Right forelimb (tissue), 1 donor: ENCODE measurements around the gene DLGAP1.

Experiments
- DNase-seq: peaks from one replicate; pipeline ENCODE4 v3.0.0-alpha.2; 2018

DLGAP1 gene

DNA sequence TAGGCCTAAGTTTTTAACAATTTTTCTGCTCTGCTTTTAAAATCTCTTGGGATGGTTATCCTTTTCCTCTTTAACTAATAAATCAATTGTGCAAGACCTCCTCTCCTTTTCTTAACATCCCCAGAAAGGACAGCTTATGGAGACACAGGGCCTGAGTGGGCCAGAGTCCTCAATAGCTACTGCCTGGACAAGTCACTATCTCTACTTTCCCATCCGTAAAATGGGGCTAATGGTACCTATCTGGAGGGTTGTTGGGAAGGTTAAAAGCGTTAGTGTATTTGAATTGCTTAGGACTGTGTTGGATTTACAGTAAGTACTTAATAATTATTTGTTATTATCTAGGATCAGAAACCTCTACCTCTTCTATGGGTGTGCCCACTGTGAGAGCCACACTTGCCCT, 945.1 kb downstream of the DLGAP1 start:
- no peak for DNase-seq

DNA sequence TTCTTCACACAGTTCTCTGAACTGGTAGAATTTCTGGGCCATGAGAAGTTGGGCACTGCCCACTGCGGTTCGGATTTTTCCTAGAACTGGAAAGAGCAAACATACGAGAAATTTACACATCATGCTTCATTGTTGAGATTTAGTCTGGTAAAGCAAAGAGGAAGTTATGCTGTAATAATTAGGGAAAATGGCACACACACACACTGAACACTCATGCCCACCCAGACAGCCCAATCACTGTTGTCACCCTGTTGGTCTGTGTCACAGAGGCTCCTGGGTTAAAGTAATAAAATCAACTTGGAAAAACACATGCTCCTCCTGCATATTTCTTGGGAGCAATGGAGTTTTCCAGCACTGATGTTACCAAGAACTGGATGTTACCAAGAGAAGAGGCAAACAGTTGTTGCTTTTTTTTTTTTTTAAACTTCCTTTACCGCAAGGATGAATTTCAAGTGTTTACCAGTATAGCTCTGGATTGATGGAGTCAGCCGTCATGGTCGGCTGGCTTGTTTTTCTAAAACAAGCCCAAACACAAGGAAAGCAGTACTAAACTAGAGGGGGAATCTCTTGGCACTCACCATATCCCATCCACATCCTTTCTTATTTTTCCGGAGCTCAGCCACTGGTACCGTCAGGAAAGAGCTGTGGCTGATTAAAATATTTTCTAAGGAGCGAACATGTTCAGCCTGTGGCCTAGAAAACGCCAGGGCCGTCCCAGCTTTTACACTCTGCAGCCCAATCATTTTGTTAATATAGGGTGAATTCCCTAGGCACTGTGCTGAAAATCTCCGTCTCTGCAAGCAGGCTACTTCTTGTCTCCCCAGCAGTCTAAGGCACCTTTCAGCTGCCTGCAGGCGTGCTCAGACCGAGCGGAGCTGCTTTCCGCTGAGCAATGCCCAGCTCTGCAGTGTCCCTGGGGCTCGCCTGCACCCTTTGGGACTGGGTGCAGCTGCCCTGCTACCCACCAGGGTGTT, 946.2 kb downstream of the DLGAP1 start:
- DNase-seq, result no peak

DNA sequence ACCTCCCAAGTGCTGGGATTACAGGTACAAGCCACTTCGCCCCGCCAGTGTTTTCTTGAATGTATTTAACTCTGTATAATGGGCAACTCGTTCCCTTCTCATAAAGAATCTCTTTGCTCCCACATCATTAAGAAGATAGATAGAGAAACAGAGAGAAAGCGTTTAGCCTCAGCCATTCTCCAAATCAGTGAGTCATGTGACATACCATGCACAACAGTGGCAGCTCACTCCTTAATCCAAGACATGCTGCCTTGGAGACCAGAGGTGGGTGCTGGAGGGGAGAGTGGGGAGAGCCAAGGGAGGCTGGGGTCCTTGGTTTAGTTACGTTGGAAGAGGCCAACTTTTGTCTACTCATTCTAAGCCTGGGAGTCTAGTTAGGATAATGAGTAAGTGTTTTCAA, 950.5 kb downstream of the DLGAP1 start:
- DNase-seq, result no peak

DNA sequence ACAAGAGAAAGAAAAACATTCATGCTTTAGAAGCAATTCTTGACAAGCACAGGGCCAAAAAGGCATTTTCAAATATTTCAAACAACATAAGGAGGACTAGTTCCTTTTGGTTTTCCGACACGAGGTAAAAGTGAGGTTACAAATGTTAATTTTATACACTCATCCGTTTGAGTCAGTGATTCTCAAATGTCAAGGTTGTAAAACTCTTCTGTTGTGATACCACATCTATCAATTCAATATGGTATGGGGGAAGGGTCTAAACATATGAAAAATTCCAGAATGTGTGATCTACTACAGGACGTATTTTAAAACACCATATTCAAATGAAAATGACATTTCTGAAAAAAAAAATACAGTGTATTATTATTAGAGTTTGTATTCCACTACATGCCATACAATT, 952.5 kb downstream of the DLGAP1 start:
- DNase-seq, result no peak

DNA sequence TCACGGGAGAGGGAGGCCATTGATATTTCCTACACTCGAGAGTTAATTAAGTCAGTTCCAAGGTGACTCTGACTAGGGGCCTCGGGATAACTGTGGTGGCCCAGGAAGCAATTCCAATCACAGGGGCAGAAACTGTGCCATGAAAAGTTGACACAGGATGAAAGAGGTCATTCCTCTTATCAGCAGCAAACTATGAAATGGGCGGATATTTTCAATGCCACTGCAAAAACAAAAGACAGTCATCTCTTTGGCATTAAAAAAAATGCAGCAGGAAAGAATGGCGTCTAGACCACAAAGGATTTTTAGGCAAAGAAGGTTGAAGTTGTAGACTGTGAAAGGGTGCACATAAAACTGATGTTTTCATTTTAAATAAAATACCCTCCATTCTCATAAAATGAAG, 955.1 kb downstream of the DLGAP1 start:
- no peak for DNase-seq

DNA sequence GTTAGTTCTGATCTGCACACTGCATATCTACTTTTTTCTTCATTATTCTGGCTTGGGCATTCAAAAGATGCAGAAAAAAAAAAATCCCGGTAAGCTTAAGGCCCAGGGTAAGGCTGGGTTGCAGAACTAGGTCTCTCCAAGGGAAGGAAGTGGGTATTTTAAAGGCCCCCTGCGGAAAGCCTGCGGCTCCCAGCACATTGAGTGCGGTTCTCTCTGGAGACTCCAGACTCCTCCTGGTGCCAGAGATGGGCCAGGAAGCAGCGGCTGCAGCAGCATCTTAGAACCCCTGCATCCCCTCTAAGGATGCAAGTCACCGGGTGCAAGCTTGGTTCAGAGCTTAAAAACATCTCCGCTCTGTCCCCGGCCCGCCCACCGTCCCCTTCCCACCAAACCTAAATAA, 955.6 kb downstream of the DLGAP1 start:
- no peak for DNase-seq

DNA sequence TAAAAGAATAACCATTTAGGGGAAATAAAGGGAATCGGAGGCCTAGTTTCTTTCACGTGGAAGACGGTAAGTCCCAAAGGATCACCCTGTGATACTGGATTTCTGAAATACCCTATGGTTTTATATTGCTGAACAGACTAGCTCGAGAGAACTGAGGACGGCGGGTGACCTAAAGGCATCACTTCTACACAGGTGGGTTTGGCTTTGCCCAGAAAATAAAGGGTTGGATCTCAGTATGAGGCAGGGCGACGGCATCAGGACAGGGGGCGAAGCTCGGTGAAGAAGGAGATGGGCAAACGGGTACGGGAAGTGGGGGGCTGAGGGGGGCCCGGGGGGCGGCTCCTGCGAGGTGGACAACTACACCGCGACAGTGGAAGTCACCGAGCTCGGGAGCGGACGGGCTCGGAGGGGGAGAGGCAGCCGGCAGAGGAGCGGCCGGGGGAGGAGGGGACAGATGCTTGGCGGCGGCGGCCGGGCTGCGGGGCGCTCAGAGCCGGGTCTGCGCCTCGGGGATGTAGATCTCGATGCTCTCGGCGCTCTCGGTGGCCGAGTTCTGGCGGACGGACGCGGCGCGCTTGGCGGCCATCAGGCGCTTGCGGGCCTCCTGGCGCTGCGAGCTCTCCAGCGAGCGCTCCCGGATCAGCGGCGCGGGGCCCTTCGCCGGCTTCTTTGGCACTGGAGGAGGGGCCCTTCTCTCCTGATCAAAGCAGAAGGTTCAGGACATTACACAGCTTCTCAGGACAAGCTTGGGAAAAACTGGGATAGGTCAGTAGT, 956.2 kb downstream of the DLGAP1 start:
- DNase-seq, result peak; percentile 67

DNA sequence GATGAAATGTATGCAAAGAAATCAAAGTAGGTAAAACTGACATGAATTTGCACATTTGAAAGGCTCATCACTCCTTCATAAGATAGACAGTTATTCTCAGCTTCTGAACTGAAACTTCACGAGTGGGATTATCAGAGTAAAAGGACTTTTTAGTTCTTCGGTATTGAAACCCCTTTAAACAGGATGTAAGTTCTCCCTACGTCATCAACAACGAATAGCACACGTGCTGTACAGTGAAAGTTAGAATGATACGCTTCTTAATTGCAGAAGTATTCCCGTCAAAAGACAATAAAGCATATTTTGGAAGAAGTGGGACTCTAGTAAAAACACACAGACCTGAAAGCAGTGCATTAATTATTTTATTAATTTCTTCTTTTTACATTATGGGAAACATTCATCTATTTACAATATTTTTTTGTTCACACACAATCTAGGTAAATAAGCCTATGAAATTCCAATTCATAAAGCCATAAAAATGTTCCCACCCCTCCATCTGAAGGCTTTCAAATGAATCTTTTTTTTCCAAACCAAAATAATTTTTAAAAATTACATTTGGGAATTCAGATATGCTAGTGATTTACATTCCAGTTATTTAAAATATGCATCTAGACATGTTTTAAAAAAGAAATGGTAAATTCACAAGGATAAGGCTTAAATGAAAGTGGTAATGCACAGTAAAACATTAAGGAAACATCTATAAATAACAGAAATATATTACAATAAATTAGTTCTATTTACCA, 959.2 kb downstream of the DLGAP1 start:
- DNase-seq, result no peak

DNA sequence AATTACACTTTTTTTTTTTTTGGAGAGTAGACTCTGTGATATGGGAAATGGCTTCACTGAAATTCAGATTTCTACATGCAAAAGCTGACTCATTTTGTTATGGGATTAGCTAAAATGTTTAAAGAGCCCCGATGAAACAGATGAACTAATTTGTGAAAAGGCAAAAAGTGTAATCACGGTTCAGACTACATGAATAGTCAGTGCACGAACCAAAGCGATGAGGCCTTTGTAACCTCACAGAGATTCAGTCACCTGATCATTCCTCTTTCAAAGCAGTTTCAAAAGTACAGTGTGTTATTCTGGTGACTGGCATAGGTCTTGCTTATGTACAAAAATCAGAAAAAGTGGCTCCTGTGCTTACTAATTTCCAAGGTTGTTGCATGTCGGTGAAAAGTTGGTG, 960.5 kb downstream of the DLGAP1 start:
- no peak for DNase-seq

DNA sequence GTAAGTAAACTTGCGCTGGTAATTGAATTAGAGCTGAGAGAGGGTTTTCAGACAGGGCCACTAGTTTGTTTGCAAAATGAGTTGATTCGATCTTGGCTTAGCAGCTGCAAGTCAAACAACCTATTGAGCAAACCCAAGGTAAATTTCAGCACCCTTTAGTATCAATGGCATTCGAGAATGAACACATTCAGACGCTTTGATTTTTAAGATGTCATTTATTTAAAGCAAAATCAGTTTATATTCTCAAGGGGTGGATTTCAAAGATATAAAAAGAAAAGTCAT, 960.9 kb downstream of the DLGAP1 start:
- DNase-seq, result no peak

DNA sequence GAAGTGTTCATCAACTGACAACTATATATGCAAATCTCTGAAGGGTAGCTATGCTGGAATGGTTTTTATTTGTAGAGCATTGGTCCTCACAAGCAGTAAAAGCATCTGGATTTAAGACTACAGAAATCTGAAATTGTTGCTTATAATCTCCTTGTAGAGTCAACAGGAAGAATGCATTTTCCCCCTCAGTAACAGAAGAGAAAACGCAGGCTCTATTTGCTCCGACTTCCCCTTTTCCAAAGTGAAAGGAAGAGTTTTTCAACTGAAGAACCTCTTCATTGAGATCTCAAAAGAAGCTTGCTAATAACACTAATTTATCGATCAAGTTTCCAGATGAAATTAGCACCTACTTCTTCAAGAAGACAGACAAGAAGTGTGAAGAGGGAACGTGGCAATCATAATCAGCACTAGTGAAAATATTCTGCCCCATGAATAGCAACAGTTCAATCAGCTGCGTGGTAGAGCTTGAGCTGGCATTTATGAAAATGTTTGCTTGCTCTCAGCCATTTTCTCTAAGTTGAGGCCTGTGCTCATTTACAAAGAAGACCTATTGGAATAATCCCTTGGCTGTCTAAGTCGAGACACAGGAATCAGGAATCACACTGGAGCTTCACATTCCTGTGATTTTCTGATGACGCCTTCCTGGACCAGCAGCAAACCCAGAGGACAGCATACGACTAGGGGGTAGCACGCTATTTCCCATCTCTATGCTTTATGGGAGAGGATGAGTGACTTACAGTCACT, 961.4 kb downstream of the DLGAP1 start:
- no peak for DNase-seq

DNA sequence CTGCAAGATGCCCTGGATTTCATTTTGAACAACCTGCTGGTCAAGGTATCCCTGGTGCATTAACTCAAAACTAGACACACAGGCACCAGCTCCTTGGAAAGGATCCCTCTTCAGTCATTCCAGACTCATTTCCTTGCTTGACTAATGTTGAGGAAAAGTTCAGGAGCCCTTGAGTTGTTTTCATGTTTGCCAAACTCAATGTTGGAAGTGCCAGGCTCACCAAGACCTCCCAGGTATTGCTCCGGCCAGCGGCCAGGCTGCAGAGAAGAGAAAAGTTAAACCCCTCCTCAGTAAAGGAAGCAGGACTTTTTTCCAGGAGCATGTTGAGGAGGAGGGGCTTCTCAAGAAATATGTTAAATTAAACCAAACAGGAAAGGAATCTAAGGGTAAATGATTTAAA, 962.4 kb downstream of the DLGAP1 start:
- DNase-seq, result no peak

DNA sequence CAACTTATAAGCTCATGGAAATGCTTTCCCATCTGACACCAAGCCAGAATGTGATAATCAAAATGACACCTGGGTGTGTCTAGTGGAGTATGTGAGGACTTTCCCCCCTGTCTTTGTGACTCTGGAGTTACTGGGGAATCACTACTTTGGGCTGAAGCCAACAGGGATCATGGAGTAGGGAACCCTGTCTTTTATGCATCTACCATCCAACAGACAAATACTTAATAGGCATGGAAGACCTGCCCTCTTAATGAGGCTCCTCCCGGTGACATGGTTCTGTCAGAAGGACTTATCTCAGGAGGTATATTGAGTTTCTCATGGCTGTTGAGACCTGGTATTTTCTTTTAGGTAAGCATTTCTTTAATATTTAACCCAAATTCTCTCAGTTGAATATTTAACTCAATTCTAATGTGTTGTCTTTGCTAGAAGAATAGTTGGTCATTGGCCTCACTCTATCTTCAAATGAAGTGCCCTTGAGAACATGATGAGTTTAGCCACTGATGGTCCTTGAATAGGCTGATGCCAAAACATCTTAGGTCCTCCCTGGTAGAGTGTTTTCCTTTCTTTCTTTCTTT, 963.0 kb downstream of the DLGAP1 start:
- no peak for DNase-seq

DNA sequence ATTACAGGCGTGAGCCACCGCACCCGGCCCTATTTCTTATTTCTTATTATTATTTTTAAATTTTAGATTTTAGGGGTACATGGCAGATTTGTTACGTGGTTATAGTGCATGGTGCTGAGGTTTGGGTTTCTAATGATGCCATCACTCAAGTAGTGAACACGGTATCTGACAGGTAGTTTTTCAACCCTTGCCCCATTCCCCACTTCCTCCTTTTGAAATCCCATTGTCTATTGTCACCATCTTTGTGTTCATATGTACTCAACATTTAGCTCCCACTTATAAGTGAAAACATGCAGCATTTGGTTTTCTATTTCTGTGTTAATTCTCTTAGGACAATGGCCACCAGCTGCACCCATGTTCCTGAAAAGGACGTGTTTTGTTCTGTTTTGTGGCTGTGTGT, 965.6 kb downstream of the DLGAP1 start:
- DNase-seq, result no peak

DNA sequence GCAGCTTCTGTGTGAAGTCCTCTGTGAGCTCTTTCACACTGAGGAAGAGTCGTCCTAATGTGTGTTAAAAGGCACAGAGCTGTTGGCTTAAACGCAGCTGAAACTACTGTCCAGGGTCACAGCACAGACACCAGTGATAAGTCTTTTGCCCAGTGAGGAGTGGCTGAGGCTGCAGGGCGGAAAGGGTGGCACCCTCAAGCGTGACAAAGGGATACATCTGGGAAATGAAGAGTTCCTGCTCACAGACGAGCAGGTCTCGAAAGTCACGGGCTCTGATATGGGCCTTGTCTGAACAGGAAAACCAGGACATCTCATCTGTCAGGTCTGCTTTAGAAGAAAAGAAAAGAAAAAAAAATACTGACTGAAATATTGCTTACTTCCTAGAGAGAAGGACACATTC, 968.6 kb downstream of the DLGAP1 start:
- DNase-seq, result no peak

DNA sequence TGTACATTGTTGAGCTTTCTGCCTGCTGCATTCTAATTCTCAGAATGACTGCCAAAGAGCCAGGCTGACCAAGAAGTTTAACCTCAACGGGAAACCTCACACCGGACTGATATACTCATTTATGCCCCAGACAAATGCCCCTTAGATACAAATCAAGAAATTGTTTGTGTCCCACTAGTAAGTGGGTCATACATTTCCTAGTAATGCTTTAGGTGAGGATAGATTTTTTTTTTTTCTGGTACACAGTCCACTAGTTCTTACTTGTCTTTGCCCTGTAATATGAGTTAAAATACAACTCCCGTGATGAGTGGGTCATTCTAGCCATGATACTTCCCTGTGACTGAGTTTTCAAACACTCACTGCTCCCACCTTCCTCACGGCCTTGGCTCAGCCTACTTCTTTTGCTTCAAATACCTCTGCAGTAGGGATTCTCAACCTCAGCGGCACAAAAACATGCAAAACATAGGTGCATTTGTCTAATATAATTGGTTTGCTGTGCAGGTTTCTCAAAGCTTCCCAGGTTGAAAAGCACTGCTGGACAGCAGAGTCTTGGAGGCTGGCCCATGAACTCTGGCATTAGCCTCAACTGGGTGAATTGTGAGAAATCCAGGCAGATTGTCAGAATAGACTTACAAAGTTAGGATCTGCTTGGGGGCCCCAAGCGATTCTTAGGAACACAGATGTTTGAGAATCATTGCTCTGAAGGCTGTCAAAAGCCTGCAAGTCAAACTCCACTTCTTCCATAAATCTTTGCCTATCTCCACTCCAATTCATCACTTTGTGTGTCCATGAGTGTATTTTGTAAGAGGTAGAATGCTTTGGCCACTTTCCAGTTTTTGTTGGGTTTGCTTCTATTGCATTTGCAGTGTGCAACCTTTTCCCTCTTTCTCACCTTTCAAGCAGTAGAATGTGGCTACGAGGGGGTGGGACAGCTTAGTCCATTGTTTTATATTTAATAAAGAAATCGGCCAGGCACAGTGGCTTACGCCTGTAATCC, 969.7 kb downstream of the DLGAP1 start:
- no peak for DNase-seq

DNA sequence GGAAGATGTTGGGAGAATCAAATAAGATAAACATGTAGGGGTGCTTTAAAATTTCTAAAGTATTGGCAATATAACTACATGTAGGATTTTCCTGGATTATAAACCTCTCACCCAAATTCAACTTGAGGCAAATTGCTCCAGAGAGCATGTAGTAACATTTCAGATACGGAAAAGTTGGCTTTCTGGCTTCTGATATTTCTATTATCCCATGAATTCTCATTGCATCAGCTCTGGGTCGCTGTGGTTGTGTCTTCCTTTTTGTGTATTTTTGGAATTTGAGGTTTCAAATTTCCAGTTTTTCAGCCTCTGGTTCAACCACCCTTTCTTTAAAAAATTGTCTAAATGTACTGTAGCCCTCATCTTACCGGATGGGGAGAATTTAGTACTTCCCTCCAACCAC, 972.8 kb downstream of the DLGAP1 start:
- DNase-seq, result no peak

DNA sequence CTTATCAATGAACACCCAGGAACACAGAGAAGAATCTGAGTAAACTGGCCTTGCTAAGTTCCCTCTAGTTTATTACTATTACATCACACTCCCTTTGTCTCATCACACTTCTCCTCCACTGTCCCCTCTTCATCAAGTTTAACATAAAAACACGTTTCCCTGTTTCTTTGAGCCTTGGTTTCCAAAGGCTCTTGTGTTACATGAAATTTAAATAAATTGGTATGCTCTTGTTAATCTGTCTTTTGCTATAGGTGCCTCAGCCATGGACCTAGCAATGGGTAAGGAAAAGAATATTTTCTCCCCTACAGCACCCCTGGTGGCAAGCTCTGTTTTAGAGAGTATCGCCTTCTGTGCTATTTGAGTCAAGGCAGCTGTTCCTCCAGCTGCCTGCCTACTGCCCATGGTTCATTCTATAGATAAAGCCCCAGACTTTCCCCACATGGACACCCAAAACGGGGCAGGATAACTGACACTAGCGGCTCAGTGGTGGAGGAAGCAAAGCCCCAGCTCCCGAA, 973.4 kb downstream of the DLGAP1 start:
- peak; percentile 68 for DNase-seq

DNA sequence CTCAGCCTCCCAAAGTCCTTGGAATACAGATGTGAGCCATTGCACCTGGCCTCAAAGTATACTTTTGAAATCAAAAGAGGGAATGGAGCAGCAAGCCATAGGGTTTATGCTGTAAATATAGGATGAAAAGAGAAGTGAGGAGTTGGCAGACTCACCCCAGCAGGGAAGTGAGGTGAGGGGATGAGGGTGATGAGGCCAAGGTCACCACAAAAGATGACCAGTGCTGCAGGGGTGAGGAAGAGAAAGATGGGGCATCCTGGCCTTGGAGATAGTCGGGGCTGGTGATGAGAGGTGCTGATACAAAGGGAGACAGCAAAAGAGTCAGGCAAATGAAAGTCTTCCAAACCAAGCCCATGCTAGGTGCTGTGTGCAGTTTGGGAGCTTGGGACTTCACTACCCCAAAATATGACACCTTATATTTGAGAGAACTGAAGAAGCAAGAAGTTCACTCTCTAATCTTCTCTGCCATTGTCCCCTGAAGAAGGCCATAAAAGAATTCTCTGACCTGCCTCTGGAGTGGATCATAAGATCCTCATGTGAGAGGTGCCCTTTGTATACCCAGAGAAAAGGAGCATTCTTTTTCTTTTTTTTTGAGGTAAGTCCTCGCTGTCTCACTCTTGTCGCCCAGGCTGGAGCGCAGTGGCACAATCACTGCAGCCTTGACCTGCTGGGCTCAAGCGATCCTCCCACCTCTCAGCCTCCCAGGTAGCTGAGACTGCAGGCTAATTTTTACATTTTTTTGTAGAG, 974.1 kb downstream of the DLGAP1 start:
- no peak for DNase-seq

DNA sequence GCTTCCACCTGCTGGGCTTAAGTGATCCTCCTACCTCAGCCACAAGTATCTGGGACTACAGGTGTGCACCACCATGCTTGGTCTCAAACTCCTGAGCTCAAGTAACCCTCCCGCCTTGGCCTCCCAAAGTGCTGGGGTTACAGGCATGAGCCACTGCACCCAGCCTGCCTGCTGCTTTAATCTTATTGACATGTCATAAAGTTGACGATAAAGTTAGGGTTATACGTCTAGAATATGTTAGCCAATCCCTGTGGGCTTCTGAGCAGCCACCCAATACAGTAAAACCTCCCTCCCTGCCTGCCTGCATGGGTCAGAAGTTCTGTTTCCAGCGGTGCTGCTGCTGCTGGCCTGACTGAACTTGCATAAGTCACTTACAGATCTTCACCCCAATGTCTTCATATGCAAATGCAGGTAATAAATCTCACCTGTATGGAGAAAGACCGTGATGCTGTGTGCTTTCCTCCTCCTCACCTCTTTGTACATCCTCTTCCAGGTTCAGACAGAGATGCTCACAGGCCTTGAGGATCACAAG, 975.1 kb downstream of the DLGAP1 start:
- no peak for DNase-seq
